Neural cell (in vitro differentiated cells): Measurements from ENCODE around the gene RIMS4.

ENCODE experiments used
- CTCF ChIP-seq: fragments of 450-650 bp; IDR thresholded peaks from 2 replicates; pipeline ENCODE4 v1.5.1; 2014; ENCODE audit warnings: antibody characterized with exemption, mild to moderate bottlenecking, moderate library complexity; ENCODE audit not compliant: poor library complexity, severe bottlenecking
- EP300 ChIP-seq: fragments of 450-650 bp; conservative IDR thresholded peaks from 2 replicates; pipeline ENCODE4 v1.6.1; 2014; ENCODE audit warnings: antibody characterized with exemption, mild to moderate bottlenecking, moderate library complexity; ENCODE audit not compliant: poor library complexity, severe bottlenecking
- EZH2 ChIP-seq: fragments of 200-600, 300-800 bp; shearing (Covaris generic), sonication (generic); IDR thresholded peaks from 2 replicates; pipeline ENCODE4 v1.6.1; 2014; ENCODE audit warnings: antibody characterized with exemption, low read length, borderline replicate concordance, mild to moderate bottlenecking; ENCODE audit not compliant: insufficient read depth, poor library complexity, severe bottlenecking
- MXI1 ChIP-seq: fragments of 450-650 bp; conservative IDR thresholded peaks from 2 replicates; pipeline ENCODE4 v1.6.1; 2014; ENCODE audit warnings: antibody characterized with exemption, mild to moderate bottlenecking; ENCODE audit not compliant: poor library complexity, severe bottlenecking
- POLR2AphosphoS5 ChIP-seq: IDR thresholded peaks from 2 replicates; pipeline ENCODE4 v1.6.1; 2012
- RAD21 ChIP-seq: fragments of 450-650 bp; conservative IDR thresholded peaks from 2 replicates; pipeline ENCODE4 v1.6.1; 2014; ENCODE audit warnings: antibody characterized with exemption, mild to moderate bottlenecking, moderate library complexity
- REST ChIP-seq: IDR thresholded peaks from 2 replicates; pipeline ENCODE4 v1.6.1; 2012; ENCODE audit warnings: borderline replicate concordance
- SMC3 ChIP-seq: fragments of 450-650 bp; conservative IDR thresholded peaks from 2 replicates; pipeline ENCODE4 v1.6.1; 2014; ENCODE audit warnings: antibody characterized with exemption, mild to moderate bottlenecking, moderate library complexity; ENCODE audit not compliant: poor library complexity
- TAF1 ChIP-seq: IDR thresholded peaks from 2 replicates; pipeline ENCODE4 v1.6.1; 2012; ENCODE audit warnings: low read depth

- TF ChIP-seq CTCF = peak; percentile 51
- no peak for TF ChIP-seq EZH2
- TF ChIP-seq MXI1 = no peak
- no peak for TF ChIP-seq POLR2AphosphoS5
- TF ChIP-seq TAF1 = no peak
- TF ChIP-seq REST = no peak
- TF ChIP-seq SMC3 = peak; percentile 41
- TF ChIP-seq RAD21 = peak; percentile 43
- no peak for TF ChIP-seq EP300
Measured at GRCh38 chr20:44733341-44734069, 76.8 kb downstream of the RIMS4 start.
